GM10248 (cell line): Measurements from ENCODE around the gene ITIH4.
A peak's percentile ranks its signal among the peaks of the same experiment; 100 is the strongest.

Experiments used
- CTCF ChIA-PET: fragments of 300-600 bp; sonication (Branson Sonifier 250); formaldehyde crosslinking; extraction: SDS; loops from one replicate; lab custom pipeline; 2021; ENCODE audit warnings: antibody characterized with exemption; lab: Yijun Ruan, JAX
- POLR2A ChIA-PET: fragments of 350-650 bp; sonication (Branson Sonifier 250); formaldehyde crosslinking; extraction: SDS; loops from one replicate; lab custom pipeline; 2020; ENCODE audit warnings: antibody characterized with exemption; lab: Yijun Ruan, JAX
- DNase-seq: peaks from one replicate; pipeline ENCODE4 v3.0.0; 2012; ENCODE audit errors: extremely low spot score
- CTCF ChIP-seq: IDR thresholded peaks from 2 replicates; pipeline ENCODE4 v1.5.1; 2012; ENCODE audit warnings: mild to moderate bottlenecking, low read depth; ENCODE audit errors: extremely low read depth, missing control alignments, control extremely low read depth

ITIH4 gene

DNA sequence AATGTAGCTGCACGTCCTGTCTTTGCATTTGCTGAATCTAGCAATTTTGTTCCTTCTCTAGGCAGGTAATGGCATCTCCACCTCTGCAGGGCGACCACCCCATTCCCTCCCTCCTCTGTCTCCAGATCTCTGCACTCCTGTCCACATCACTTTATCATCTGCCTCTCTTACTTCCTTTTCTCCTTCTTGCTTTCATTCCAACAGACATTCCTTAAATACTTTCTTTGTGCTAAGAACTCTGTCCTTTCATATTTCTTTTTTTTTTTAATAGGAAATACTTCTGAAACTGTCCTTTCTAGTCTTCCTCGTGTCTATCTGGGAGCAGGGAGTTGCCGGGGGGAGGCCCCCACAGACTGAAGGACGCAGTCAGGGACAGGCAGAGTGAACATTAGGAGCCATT is 28.6 kb downstream of the ITIH4 start:
- DNase-seq = no peak
- POLR2A ChIA-PET = no interaction called here
- TF ChIP-seq CTCF = no peak
- CTCF ChIA-PET = no interaction called here

GRCh38 chr3:52800079-52800478 is 30.4 kb downstream of the ITIH4 start:
- ChIA-PET CTCF (interaction anchor here (1.4 to 2.9 kb wide), 7 partner anchors 9 to 178 kb away, joined by 3 to 16 read pairs (median 5); no protein-coding TSS in a partner anchor), POLR2A (no interaction called here)
- DNase-seq = no peak
- no peak for TF ChIP-seq CTCF

DNA sequence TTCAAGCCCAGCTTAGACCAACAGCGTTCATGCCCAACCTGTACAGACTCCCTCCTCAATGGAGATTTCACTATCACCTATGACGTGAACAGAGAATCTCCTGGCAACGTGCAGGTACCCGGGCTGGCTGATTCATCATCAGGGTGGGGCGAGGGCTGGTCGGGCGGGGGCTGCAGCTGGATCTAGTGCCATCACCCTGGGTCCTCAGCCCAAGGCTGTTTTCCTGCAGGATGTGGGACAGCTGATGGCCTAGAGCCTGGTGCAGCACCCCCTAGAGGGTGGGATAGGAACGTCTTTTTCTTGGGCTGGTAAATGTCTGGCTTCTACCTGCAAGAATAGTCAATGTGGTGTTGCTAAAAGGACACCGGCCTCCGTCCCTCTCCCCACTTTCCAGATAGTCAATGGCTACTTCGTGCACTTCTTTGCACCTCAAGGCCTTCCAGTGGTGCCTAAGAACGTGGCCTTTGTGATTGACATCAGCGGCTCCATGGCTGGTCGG is 31.4 kb downstream of the ITIH4 start:
- TF ChIP-seq CTCF = peak; percentile 40
- ChIA-PET CTCF (interaction anchor here (0.7 to 2.9 kb wide), 23 partner anchors 9 to 437 kb away, joined by 3 to 16 read pairs (median 6); partner anchors contain the start of gene MUSTN1), POLR2A (no interaction called here)
- DNase-seq = peak; percentile 72

DNA sequence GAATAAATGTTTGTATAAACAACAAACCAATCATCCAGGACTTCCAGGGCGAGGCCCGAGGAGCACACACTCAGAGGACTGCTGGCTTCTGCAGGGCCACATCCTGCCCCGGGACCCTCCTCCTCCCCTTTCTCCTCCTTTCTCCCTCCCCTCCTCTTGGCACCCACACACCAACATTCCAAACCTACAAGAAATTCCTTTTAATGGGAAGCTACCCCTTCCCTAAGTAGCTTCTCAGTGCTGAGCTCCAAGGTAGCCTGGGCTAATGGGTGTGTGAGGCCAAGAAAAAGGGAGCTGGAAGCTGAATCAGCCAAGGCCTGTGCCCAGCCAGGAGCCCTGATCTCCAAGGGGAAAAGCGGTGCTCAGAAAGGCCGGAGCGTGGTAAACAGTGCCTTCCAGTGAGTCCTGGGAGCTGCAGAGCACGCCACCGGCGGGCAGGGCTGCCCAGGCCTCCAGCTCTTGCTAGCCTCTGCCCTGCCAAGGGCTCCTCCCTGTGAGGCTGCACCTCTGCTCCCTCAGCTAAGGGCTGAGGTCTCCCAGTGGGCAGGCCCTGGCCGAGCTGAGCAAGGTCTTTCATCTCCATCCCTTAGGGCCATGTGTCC is 32.0 kb downstream of the ITIH4 start:
- no peak for DNase-seq
- TF ChIP-seq CTCF = no peak
- ChIA-PET CTCF (interaction anchor here (0.7 to 2.9 kb wide), 23 partner anchors 9 to 437 kb away, joined by 3 to 16 read pairs (median 6); partner anchors contain the start of gene MUSTN1), POLR2A (no interaction called here)

DNA sequence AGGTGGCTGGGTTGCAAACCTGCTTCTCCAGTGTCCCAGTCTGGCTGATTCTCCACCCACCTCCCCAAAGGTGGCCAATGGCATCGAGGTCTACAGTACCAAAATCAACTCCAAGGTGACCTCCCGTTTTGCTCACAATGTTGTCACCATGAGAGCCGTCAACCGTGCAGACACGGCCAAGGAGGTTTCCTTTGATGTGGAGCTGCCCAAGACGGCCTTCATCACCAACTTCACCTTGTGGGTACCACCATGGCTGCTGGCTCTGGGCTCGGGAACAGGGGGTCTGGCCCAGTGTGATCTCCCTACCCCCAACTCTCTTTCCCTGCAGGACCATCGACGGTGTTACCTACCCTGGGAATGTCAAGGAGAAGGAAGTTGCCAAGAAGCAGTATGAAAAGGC is 34.1 kb downstream of the ITIH4 start:
- no peak for DNase-seq
- TF ChIP-seq CTCF = no peak
- POLR2A ChIA-PET = no interaction called here
- CTCF ChIA-PET = no interaction called here

DNA sequence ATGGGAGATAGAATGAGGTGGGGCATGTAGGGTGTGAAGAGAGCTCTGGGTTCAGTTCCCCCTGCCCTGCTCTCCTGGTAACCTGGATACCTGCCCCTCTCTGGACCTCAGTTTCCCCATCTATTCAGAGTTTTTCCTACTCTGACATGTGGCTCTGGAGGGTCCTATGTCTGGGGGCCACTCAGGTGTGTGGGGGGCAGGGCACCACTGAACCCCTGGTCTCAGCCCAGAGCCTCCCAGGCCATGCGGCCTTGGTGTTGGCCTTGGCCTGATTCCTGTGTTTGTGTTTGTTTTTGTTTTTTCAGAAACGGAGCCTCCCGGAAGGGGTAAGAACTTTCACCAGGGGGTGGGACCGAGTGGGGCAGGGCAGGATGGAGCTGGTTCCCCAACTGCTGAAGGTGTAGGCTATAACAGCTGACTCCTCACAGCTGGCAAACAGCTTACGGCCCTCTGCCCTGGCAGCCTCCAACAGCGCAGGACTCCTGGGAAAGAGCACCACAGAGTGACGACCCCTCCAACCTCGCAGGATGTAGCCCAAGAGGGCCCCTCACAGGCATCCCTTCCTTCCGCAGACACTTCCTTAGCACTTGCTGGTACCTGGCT is 35.1 kb downstream of the ITIH4 start:
- TF ChIP-seq CTCF = no peak
- CTCF ChIA-PET = interaction anchor here (1.3 to 1.6 kb wide), 2 partner anchors 21 to 28 kb away, joined by 3 read pairs; no protein-coding TSS in a partner anchor
- POLR2A ChIA-PET = no interaction called here
- DNase-seq = no peak
